Measurements from ENCODE around the gene AUNIP. TPM values are rescaled to one million over a fixed set of nuclear protein-coding genes. Genes with fewer than 3 reads are reported as not detected.

AUNIP gene, protein sequence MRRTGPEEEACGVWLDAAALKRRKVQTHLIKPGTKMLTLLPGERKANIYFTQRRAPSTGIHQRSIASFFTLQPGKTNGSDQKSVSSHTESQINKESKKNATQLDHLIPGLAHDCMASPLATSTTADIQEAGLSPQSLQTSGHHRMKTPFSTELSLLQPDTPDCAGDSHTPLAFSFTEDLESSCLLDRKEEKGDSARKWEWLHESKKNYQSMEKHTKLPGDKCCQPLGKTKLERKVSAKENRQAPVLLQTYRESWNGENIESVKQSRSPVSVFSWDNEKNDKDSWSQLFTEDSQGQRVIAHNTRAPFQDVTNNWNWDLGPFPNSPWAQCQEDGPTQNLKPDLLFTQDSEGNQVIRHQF
- under 1 TPM in 2 of 4 donors, not detected in 2; 0.26 to 0.47 TPM for total RNA-seq
- under 1 TPM; 0.05 to 0.13 (median 0.07) TPM for polyA plus RNA-seq
- long read RNA-seq, donor 1: 0 reads
- long read RNA-seq, donor 2, partial matches to known transcripts: 0 of 1 reads
- long read RNA-seq, donor 2, other reads (novel, unspliced or antisense): 0 of 1 reads

DNA sequence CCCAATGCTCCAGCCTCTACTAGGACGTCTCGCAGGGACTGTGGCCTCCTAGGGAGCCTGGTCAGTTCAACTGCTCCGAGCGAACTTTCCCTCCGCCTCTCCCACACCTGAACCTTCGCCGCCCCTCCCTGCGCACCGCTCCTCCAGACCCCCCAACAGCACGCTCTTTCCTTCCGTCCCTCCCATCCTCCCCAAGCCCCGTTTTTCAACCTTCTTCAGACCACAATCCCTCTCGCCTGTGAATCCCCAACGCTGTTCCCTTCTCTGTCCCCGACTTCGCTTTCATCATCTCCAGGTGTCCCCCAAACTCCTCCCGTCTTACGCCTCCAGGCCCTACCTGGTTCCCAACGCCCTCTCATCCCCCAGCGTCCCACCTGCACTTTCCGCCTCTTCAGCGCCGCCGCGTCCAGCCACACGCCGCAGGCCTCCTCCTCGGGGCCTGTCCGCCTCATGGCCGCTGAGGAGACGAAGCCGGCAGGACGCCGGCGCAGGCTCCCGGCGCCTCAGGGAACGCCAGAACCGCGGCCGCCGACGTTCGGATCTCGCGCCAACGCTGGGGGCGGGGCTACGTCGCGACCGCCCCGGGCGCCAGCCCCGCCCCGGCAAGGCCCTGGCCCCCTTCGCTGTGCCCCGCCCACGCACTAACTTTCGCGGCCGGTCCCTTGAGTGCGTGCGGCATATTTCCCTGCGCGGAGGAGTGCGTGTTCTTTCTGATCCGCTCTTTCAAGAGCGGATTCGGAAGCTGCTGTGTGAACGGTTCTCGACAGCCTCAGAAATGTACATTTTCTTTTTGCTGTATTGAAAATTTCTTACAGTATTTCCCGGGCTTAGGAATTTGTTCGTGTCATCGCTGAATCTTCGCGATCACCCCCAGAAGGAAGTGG is at the start of gene AUNIP:
AUNIP (minus strand) TSS at position 552 of the 884 bp plus-strand sequence; CDS start at position 452, 100 bp downstream.
- WGBS, 3 donors: 1 to 2% (median 1%) methylated on average over 72 to 77 of the region's 77 CpGs
- peak; percentile 89 to 92 for DNase-seq
- peak; percentile 94 to 98 (median 96) for ATAC-seq
- intact Hi-C loops (cut with DNase I): no loop called here
- Histone ChIP-seq H3K36me3 (ENCODE audit: insufficient read depth in 1 of 2, low read depth in 1 of 2) (no peaks in the 10 kb centered on the region), H3K4me3 (peak within 1 kb of the TSS; percentile 75), H3K9me3 (no peaks in the 10 kb centered on the region), H3K27me3 (ENCODE audit: insufficient read depth in 3 of 3, low read length in 2 of 3) (no peaks in the 10 kb centered on the region), H3K27ac (peak within 1 kb of the TSS; percentile 77), H3K4me1 (peaks cover 7% of the 10 kb centered on the region)
- TF ChIP-seq CTCF (IDR thresholded peaks at IDR 0.05): no peak

GRCh38 chr1:25909040-25909439 is 49.8 kb upstream of the AUNIP start:
- peaks cover 0 to under 1% (median 0%) of the 10 kb centered on the region in 3 donors for H3K27me3 ChIP-seq (ENCODE audit: insufficient read depth in 3 of 3, low read length in 2 of 3)
- no peak overlapping the region for H3K4me3 ChIP-seq
- intact Hi-C loops (cut with DNase I): no loop called here
- 26 to 50% (median 27%) methylated on average over 10 of the region's 10 CpGs for WGBS, 3 donors
- no peak for TF ChIP-seq CTCF (IDR thresholded peaks at IDR 0.05)
- no peaks in the 10 kb centered on the region for H3K36me3 ChIP-seq (ENCODE audit: insufficient read depth in 1 of 2, low read depth in 1 of 2)
- no peaks in the 10 kb centered on the region for H3K9me3 ChIP-seq
- H3K4me1 ChIP-seq: peaks cover 15% of the 10 kb centered on the region
- no peak overlapping the region for H3K27ac ChIP-seq
- ATAC-seq (no peak), DNase-seq (no peak)

GRCh38 chr1:25908161-25908560 is 48.9 kb upstream of the AUNIP start:
- Histone ChIP-seq H3K4me3 (no peak overlapping the region), H3K27ac (no peak overlapping the region), H3K4me1 (peaks cover 15% of the 10 kb centered on the region), H3K36me3 (ENCODE audit: insufficient read depth in 1 of 2, low read depth in 1 of 2) (no peaks in the 10 kb centered on the region), H3K9me3 (no peaks in the 10 kb centered on the region), H3K27me3 (ENCODE audit: insufficient read depth in 3 of 3, low read length in 2 of 3) (peaks cover 0 to 2% (median 0%) of the 10 kb centered on the region in 3 donors)
- no peak for TF ChIP-seq CTCF (IDR thresholded peaks at IDR 0.05)
- intact Hi-C loops (cut with DNase I): no loop called here
- 53 to 72% (median 70%) methylated on average over 1 of the region's 1 CpG for WGBS, 3 donors
- ATAC-seq (no peak), DNase-seq (no peak)

GRCh38 chr1:25907601-25908000 is 48.3 kb upstream of the AUNIP start:
- TF ChIP-seq CTCF (IDR thresholded peaks at IDR 0.05): no peak
- intact Hi-C loops (cut with DNase I): no loop called here
- peaks cover 15% of the 10 kb centered on the region for H3K4me1 ChIP-seq
- ATAC-seq (no peak), DNase-seq (no peak)
- H3K27me3 ChIP-seq (ENCODE audit: insufficient read depth in 3 of 3, low read length in 2 of 3): peaks cover 0 to 2% (median 0%) of the 10 kb centered on the region in 3 donors
- no peaks in the 10 kb centered on the region for H3K9me3 ChIP-seq
- H3K27ac ChIP-seq: no peak overlapping the region
- WGBS, 3 donors: 89 to 93% (median 92%) methylated on average over 6 of the region's 6 CpGs
- no peak overlapping the region for H3K4me3 ChIP-seq
- H3K36me3 ChIP-seq (ENCODE audit: insufficient read depth in 1 of 2, low read depth in 1 of 2): peaks cover 0 to 3% of the 10 kb centered on the region in 2 donors
